ENCODE data around the gene KCTD17. TPM values are rescaled to one million over a fixed set of nuclear protein-coding genes. Genes with fewer than 3 reads are reported as not detected.

The KCTD17 gene
- total and polyA plus RNA-seq, 12 donors = 6.9 to 49.2 (median 16.4) TPM

GRCh38 chr22:37017356-37017755 is 34.2 kb upstream of the KCTD17 start:
- no peaks in the 10 kb centered on the region for H3K27me3 ChIP-seq
- intact Hi-C loops (cut with DNase I) = no loop called here
- DNase-seq (peak in 1 of 2 donors; percentile 35), ATAC-seq (no peak)
- H3K27ac ChIP-seq = peak overlapping the region in 3 of 10 donors; percentile 5 to 98 (median 8)
- no peaks in the 10 kb centered on the region for H3K9me3 ChIP-seq
- peaks cover 16 to 68% (median 50%) of the 10 kb centered on the region in 9 donors for H3K4me1 ChIP-seq
- H3K36me3 ChIP-seq = peaks cover 0 to 8% (median 0%) of the 10 kb centered on the region in 9 donors
- 64 to 73% methylated on average over 10 of the region's 10 CpGs for WGBS, 2 donors
- H3K4me3 ChIP-seq = peak overlapping the region in 2 of 10 donors; percentile 15 to 92
- TF ChIP-seq, protein P1, sequence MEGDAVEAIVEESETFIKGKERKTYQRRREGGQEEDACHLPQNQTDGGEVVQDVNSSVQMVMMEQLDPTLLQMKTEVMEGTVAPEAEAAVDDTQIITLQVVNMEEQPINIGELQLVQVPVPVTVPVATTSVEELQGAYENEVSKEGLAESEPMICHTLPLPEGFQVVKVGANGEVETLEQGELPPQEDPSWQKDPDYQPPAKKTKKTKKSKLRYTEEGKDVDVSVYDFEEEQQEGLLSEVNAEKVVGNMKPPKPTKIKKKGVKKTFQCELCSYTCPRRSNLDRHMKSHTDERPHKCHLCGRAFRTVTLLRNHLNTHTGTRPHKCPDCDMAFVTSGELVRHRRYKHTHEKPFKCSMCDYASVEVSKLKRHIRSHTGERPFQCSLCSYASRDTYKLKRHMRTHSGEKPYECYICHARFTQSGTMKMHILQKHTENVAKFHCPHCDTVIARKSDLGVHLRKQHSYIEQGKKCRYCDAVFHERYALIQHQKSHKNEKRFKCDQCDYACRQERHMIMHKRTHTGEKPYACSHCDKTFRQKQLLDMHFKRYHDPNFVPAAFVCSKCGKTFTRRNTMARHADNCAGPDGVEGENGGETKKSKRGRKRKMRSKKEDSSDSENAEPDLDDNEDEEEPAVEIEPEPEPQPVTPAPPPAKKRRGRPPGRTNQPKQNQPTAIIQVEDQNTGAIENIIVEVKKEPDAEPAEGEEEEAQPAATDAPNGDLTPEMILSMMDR (IDR thresholded peaks at IDR 0.05) = no peak

DNA sequence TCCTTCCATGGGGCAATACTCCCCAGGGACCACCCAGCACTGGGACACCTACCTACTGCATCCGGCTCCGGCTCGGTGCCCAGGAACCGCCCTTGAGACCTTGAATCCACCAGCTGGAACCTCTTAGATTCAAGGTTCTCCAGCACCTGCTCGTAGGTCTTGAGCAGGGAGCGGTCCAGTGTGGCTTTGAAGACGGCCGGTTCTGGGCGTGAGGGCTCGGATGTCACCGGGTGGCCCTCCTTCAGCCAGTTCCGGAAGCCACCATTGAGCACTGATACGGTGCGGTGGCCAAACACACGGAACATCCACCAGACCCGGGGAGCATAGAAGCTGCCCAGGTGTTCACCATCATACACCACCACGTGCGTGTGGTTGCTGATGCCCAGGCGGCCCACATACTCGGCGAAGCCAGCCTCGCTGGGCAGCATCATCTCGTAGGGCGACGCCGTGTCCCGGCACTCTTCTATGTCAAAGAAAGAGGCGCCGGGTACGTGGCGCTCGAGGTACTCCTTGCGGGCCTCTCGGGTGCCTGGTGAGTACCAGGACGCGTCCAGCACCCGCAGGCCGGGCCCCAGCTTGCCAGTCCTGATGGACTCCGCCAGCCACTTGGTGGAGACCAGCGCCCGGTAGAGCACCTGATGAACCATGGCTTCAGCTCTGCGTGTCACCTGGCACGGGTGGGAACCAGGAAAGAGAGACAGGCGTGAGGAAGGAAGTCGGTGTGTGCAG is 33.3 kb upstream of the KCTD17 start:
- H3K9me3 ChIP-seq = no peaks in the 10 kb centered on the region
- H3K4me3 ChIP-seq = peak overlapping the region; percentile 68 to 98 (median 89)
- TF ChIP-seq, protein P1 (IDR thresholded peaks at IDR 0.05) = no peak
- 69 to 70% methylated on average over 45 of the region's 45 CpGs for WGBS, 2 donors
- no peaks in the 10 kb centered on the region for H3K27me3 ChIP-seq
- intact Hi-C loops (cut with DNase I) = no loop called here
- H3K36me3 ChIP-seq = peaks cover 0 to 8% (median 0%) of the 10 kb centered on the region in 9 donors
- ATAC-seq = peak in 2 of 8 donors; percentile 0 to 7
- no peak for DNase-seq
- peak overlapping the region in 9 of 10 donors; percentile 82 to 98 (median 90) for H3K27ac ChIP-seq
- peaks cover 20 to 73% (median 57%) of the 10 kb centered on the region in 9 donors for H3K4me1 ChIP-seq

DNA sequence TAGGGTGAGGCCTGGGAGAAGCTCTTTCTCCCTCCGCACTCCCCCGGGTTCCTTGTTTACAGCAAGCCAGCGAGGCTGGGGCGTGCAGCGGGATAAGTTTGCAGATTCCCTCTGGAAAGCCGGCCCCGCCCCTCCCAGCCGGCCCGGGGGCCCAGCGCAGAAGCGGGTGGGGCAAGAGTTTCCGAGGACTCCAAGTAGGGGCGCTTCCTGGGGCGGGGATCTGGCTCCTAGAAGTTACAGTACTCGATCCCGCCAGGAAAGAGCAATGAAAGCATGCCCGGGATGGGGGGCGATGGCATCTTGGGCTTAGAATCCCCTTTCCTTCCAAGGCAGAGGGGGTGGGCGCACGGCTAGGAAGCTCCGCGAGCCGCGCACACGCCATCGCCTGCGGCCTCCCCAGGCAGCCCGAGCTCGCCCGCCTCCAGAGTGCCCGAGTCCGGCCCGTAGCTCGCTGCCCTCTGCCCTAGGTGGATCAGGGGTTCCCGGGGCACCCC is 32.7 kb upstream of the KCTD17 start:
- peak overlapping the region; percentile 68 to 98 (median 89) for H3K4me3 ChIP-seq

More for the DNA sequence above, 32.7 kb upstream of the KCTD17 start:
- Histone ChIP-seq H3K9me3 (no peaks in the 10 kb centered on the region), H3K4me1 (peaks cover 20 to 79% (median 61%) of the 10 kb centered on the region in 9 donors), H3K27ac (peak overlapping the region; percentile 82 to 98 (median 93)), H3K27me3 (no peaks in the 10 kb centered on the region), H3K36me3 (peaks cover 0 to 8% (median 0%) of the 10 kb centered on the region in 9 donors)
- DNase-seq = peak; percentile 39 to 78
- TF ChIP-seq, protein P1 (IDR thresholded peaks at IDR 0.05) = no peak
- WGBS, 2 donors = 1% methylated on average over 35 of the region's 35 CpGs
- intact Hi-C loops (cut with DNase I) = no loop called here
- peak; percentile 25 to 69 (median 48) for ATAC-seq
